Activated CD4-positive, alpha-beta T cell treated with anti-CD3 and anti-CD28 coated beads for 24 hours (primary cell): ENCODE measurements around the gene MAGOH.
"Not testable (repeated sequence)": the region's sequence is repeated elsewhere in the genome, so short reads cannot be mapped to it uniquely, and the experiment has no call there.

Experiments used
- DNase-seq, 2 donors: peaks; one replicate each; pipeline ENCODE4 v3.0.0-alpha.2; 2020; ENCODE audit warnings: low read depth in 2 of 2

The MAGOH gene

GRCh38 chr1:53187401-53187800 is 50.9 kb downstream of the MAGOH start:
- DNase-seq, result no peak

DNA sequence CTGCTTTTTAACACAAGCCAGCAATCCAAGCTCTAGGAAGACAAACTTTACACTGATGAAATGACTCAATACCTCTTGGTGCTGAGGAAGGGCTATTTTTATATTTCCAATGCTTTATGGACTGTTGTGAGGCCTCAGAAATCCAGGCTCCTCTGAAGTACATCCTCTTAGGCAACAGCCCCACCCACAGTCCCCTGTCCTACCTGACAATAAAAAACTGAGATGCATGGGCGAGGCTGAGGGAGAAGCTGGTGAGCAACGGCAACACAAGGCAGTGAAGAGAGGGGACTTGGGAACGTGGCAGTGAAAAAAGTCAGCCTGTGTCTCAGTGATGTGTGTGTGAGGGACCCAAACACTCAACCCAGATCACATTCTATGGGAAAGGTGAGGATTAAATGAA is 51.8 kb downstream of the MAGOH start:
- no peak for DNase-seq

- not testable (repeated sequence) for DNase-seq
Measured at GRCh38 chr1:53185955-53186297, 52.4 kb downstream of the MAGOH start.

- DNase-seq, result no peak
Measured at GRCh38 chr1:53183095-53183990, 55.0 kb downstream of the MAGOH start.

DNA sequence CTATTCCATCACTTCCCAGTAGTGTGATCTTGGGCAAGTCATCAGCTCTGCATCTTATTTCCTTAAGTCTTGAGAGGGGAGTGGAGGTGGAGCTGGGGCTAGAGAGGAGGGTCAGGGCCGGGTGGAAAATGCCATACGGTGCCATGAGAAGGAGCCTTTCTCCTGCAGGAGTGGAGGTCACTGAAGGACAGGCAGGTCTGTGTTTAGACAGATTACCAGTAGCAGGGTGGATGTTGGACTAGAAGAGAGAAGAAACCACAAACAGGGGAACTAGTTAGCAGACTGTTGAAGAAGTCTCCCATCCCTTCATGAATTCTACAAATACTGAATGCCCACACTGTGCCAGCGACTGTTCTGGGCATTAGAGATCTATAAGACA is 55.6 kb downstream of the MAGOH start:
- DNase-seq, result no peak

GRCh38 chr1:53182111-53182593 is 56.2 kb downstream of the MAGOH start:
- peak; percentile 75 to 83 for DNase-seq

GRCh38 chr1:53180951-53181350 is 57.4 kb downstream of the MAGOH start:
- DNase-seq, result no peak

DNA sequence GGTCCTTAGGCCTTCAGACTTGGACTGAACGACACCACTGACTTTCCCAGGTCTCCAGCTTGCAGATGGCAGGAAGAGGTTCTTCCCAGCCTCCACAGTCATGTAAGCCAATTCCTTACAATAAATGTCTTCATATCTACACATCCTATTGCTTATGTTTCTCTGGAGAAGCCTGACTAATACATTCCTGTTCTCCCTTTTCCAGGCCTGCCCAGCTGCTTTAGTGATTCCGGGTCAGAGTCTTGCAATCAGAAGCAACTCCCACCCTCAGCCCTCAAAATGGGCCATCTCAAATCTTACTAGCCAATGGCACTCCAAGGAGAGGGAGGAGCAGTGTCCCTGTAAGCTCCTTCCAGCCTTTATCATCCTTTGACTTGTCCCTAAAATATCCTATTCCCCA is 58.1 kb downstream of the MAGOH start:
- no peak for DNase-seq
